ENCODE data around the gene HEY2. TPM values are rescaled to one million over a fixed set of nuclear protein-coding genes. Genes with fewer than 3 reads are reported as not detected.

HEY2 gene
- polyA plus RNA-seq, 1 donor (not counting 4 experiments of a cell fraction or from before 2014, with no cell fraction given) = not detected

- Histone ChIP-seq H4K20me1 (ENCODE audit: control insufficient read depth, extremely low read depth, insufficient read depth, low read length) (no peaks in the 10 kb centered on the region), H2AFZ (ENCODE audit: control insufficient read depth, low read length) (no peak overlapping the region), H3K27me3 (ENCODE audit: control insufficient read depth, extremely low read depth, insufficient read depth, low read length) (no peaks in the 10 kb centered on the region), H3K79me2 (ENCODE audit: control insufficient read depth, insufficient read depth, low read length) (no peaks in the 10 kb centered on the region), H3K4me1 (ENCODE audit: control insufficient read depth, extremely low read depth, insufficient read depth, low read length) (no peaks in the 10 kb centered on the region), H3K9me1 (ENCODE audit: control insufficient read depth, extremely low read depth, insufficient read depth, low read length) (no peaks in the 10 kb centered on the region), H3K36me3 (ENCODE audit: control insufficient read depth in 2 of 2, extremely low read depth in 1 of 2, insufficient read depth in 2 of 2, low read length in 2 of 2) (no peaks in the 10 kb centered on the region), H3K27ac (ENCODE audit: control insufficient read depth, insufficient read depth, low read length) (no peak overlapping the region), H3K9me3 (ENCODE audit: control insufficient read depth, low read depth, low read length) (no peaks in the 10 kb centered on the region), H3K9ac (ENCODE audit: control insufficient read depth, extremely low read depth, insufficient read depth, low read length) (no peak overlapping the region), H3K4me3 (ENCODE audit: control insufficient read depth in 2 of 3, extremely low read depth in 1 of 3, insufficient read depth in 2 of 3, low read depth in 1 of 3, low read length in 3 of 3) (no peak overlapping the region), H3K4me2 (ENCODE audit: control insufficient read depth, extremely low read depth, insufficient read depth, low read depth, low read length) (no peak overlapping the region)
- dilution Hi-C loops (cut with MboI; ENCODE audit: extremely low pct_ligation_motif_present, low sequenced_read_pairs) = no loop called here
- TF ChIP-seq CTCF (optimal IDR thresholded peaks at IDR 0.05 in 1 of 3, IDR thresholded peaks at IDR 0.05 in 1 of 3, conservative IDR thresholded peaks at IDR 0.05 in 1 of 3; ENCODE audit: extremely low read depth in 1 of 3, insufficient read depth in 2 of 3, low read length in 3 of 3) (no peak), EZH2 (IDR thresholded peaks at IDR 0.05; ENCODE audit: low read length) (no peak)
- no peak for DNase-seq (ENCODE audit: low read depth, low spot score)
- FAIRE-seq = no peak
Observed at GRCh38 chr6:125738276-125738675, 11.2 kb upstream of the HEY2 start.

GRCh38 chr6:125739364-125739763, 10.1 kb upstream of the HEY2 start:
- TF ChIP-seq EZH2 (IDR thresholded peaks at IDR 0.05; ENCODE audit: low read length) (no peak), CTCF (optimal IDR thresholded peaks at IDR 0.05 in 1 of 3, IDR thresholded peaks at IDR 0.05 in 1 of 3, conservative IDR thresholded peaks at IDR 0.05 in 1 of 3; ENCODE audit: extremely low read depth in 1 of 3, insufficient read depth in 2 of 3, low read length in 3 of 3) (no peak)
- FAIRE-seq (no peak), DNase-seq (ENCODE audit: low read depth, low spot score) (no peak)
- Histone ChIP-seq H3K9me3 (ENCODE audit: control insufficient read depth, low read depth, low read length) (no peaks in the 10 kb centered on the region), H3K9ac (ENCODE audit: control insufficient read depth, extremely low read depth, insufficient read depth, low read length) (no peak overlapping the region), H3K36me3 (ENCODE audit: control insufficient read depth in 2 of 2, extremely low read depth in 1 of 2, insufficient read depth in 2 of 2, low read length in 2 of 2) (no peaks in the 10 kb centered on the region), H2AFZ (ENCODE audit: control insufficient read depth, low read length) (no peak overlapping the region), H3K27ac (ENCODE audit: control insufficient read depth, insufficient read depth, low read length) (no peak overlapping the region), H3K79me2 (ENCODE audit: control insufficient read depth, insufficient read depth, low read length) (no peaks in the 10 kb centered on the region), H3K4me3 (ENCODE audit: control insufficient read depth in 2 of 3, extremely low read depth in 1 of 3, insufficient read depth in 2 of 3, low read depth in 1 of 3, low read length in 3 of 3) (no peak overlapping the region), H3K4me2 (ENCODE audit: control insufficient read depth, extremely low read depth, insufficient read depth, low read depth, low read length) (no peak overlapping the region), H3K4me1 (ENCODE audit: control insufficient read depth, extremely low read depth, insufficient read depth, low read length) (no peaks in the 10 kb centered on the region), H4K20me1 (ENCODE audit: control insufficient read depth, extremely low read depth, insufficient read depth, low read length) (no peaks in the 10 kb centered on the region), H3K27me3 (ENCODE audit: control insufficient read depth, extremely low read depth, insufficient read depth, low read length) (no peaks in the 10 kb centered on the region), H3K9me1 (ENCODE audit: control insufficient read depth, extremely low read depth, insufficient read depth, low read length) (no peaks in the 10 kb centered on the region)
- dilution Hi-C loops (cut with MboI; ENCODE audit: extremely low pct_ligation_motif_present, low sequenced_read_pairs) = no loop called here
